Natural killer cell treated with Interleukin-12 subunit alpha and Interleukin-12 subunit beta and Interleukin-15 and Interleukin-18, amount 100 ng/mL, for 72 hours (primary cell): ENCODE measurements around the gene MAMSTR. TPM values are rescaled to one million over a fixed set of nuclear protein-coding genes. Genes with fewer than 3 reads are reported as not detected.

Experiments
- ATAC-seq, 2 donors: fragments of 150-1000 bp; cut with Tn5 transposase in 1 of 2; sonication (Bioruptor Pico), chemical (Tn5 transposase) in 1 of 2; 2 replicates each; pipeline ENCODE4 v1.10.0; 2021
- DNase-seq: peaks from one replicate; pipeline ENCODE4 v3.0.0; 2022; ENCODE audit warnings: low spot score
- H3K27ac Mint-ChIP-seq, 2 donors: 1 replicate in 1 of 2; 2 replicates in 1 of 2; pipeline ENCODE4 v1.8.0; 2022; ENCODE audit warnings: mixed read lengths in 2 of 2, mild to moderate bottlenecking in 1 of 2, moderate library complexity in 1 of 2
- H3K27me3 Mint-ChIP-seq, 2 donors: 1 replicate in 1 of 2; 2 replicates in 1 of 2; pipeline ENCODE4 v1.8.0; 2022; ENCODE audit warnings: mixed read lengths in 2 of 2
- H3K36me3 Mint-ChIP-seq: one replicate; pipeline ENCODE4 v1.8.0; 2022; ENCODE audit warnings: mixed read lengths
- H3K4me1 Mint-ChIP-seq, 2 donors: 1 replicate in 1 of 2; 2 replicates in 1 of 2; pipeline ENCODE4 v1.8.0; 2022; ENCODE audit warnings: low read depth in 2 of 2, mixed read lengths in 2 of 2, mild to moderate bottlenecking in 1 of 2
- H3K4me3 Mint-ChIP-seq: one replicate; pipeline ENCODE4 v1.8.0; 2022; ENCODE audit warnings: mixed read lengths
- H3K9me3 Mint-ChIP-seq: 2 replicates; pipeline ENCODE4 v1.8.0; 2022; ENCODE audit warnings: mixed read lengths
- total RNA-seq, 2 donors: library from RNA; stranded (reverse); gene quantifications; one replicate each; pipeline ENCODE4 v1.2.3, GENCODE V29; 2022

The MAMSTR gene
- total RNA-seq, 2 donors from 2014 or later = 1.0 to 1.2 TPM

DNA sequence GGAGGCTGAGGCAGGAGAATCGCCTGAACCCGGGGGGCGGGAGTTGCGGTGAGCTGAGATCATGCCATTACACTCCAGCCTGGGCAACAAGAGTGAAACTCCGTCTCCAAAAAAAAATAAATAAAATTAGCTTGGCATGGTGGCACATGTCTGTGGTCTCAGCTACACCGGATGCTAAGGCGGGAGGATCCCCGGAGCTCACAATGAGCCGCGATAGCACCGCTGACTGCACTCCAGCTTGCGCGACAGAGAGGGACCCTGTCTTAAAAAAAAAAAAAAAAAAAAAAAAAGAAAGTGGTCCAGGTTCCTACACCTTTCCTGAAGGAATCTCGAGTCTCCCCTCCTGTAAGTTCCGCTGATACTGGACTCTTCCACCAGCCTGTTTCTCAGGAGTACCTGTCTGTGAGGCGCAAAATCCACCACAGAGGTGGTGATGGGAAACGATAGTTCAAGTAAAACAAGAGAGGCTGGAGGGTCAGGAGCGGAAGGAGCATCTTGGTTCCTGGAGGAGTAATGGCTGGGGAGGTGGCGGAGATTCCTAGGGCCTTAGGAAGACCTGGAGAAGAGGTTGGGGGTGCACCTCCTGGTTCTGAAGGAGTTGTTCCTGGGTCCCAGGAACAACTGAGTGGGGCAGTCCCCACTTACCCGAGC lies 32.4 kb upstream of the MAMSTR start:
- Mint-ChIP-seq H3K36me3 (no peaks in the 10 kb centered on the region), H3K4me1 (peaks cover 15 to 17% of the 10 kb centered on the region in 2 donors), H3K9me3 (no peaks in the 10 kb centered on the region), H3K4me3 (peak overlapping the region; percentile 86), H3K27ac (no peak overlapping the region), H3K27me3 (peaks cover 8 to 13% of the 10 kb centered on the region in 2 donors)
- DNase-seq (no peak), ATAC-seq (no peak)

GRCh38 chr19:48750771-48751504 lies 31.4 kb upstream of the MAMSTR start:
- ATAC-seq = no peak
- H3K36me3 Mint-ChIP-seq = peaks cover 3% of the 10 kb centered on the region
- no peak for DNase-seq
- peak overlapping the region; percentile 86 for H3K4me3 Mint-ChIP-seq
- no peak overlapping the region for H3K27ac Mint-ChIP-seq
- H3K27me3 Mint-ChIP-seq = peaks cover 15 to 18% of the 10 kb centered on the region in 2 donors
- H3K4me1 Mint-ChIP-seq = peaks cover 19 to 24% of the 10 kb centered on the region in 2 donors
- no peaks in the 10 kb centered on the region for H3K9me3 Mint-ChIP-seq

GRCh38 chr19:48750351-48750750 lies 30.8 kb upstream of the MAMSTR start:
- peaks cover 19 to 20% of the 10 kb centered on the region in 2 donors for H3K27me3 Mint-ChIP-seq
- DNase-seq (no peak), ATAC-seq (no peak)
- peaks cover 4% of the 10 kb centered on the region for H3K36me3 Mint-ChIP-seq
- H3K4me3 Mint-ChIP-seq = no peak overlapping the region
- H3K4me1 Mint-ChIP-seq = peaks cover 22 to 29% of the 10 kb centered on the region in 2 donors
- H3K27ac Mint-ChIP-seq = no peak overlapping the region
- no peaks in the 10 kb centered on the region for H3K9me3 Mint-ChIP-seq

- peaks cover 19 to 20% of the 10 kb centered on the region in 2 donors for H3K27me3 Mint-ChIP-seq
- H3K4me3 Mint-ChIP-seq = no peak overlapping the region
These were observed 30.2 kb upstream of the MAMSTR start for GRCh38 chr19:48749571-48750198.

GRCh38 chr19:48746738-48747575 lies 27.4 kb upstream of the MAMSTR start, which contains the start of gene IZUMO1:
Gene IZUMO1, minus strand, starts transcription at chr19:48746909. Its CDS starts 1,050 bp downstream, at chr19:48745859.
- H3K4me3 Mint-ChIP-seq = peak within 1 kb of the TSS; percentile 30
- peaks cover 11 to 15% of the 10 kb centered on the region in 2 donors for H3K27me3 Mint-ChIP-seq
- DNase-seq (peak; percentile 69), ATAC-seq (peak; percentile 84 to 88)
- H3K27ac Mint-ChIP-seq = peak within 1 kb of the TSS in 1 of 2 donors; percentile 24
- H3K4me1 Mint-ChIP-seq = peaks cover 19 to 25% of the 10 kb centered on the region in 2 donors
- peaks cover 4% of the 10 kb centered on the region for H3K36me3 Mint-ChIP-seq
- no peaks in the 10 kb centered on the region for H3K9me3 Mint-ChIP-seq

More at GRCh38 chr19:48749571-48750198, 30.2 kb upstream of the MAMSTR start:
- Mint-ChIP-seq H3K36me3 (peaks cover 4% of the 10 kb centered on the region), H3K27ac (no peak overlapping the region), H3K9me3 (no peaks in the 10 kb centered on the region), H3K4me1 (peaks cover 26 to 29% of the 10 kb centered on the region in 2 donors)
- ATAC-seq (no peak), DNase-seq (no peak)

DNA sequence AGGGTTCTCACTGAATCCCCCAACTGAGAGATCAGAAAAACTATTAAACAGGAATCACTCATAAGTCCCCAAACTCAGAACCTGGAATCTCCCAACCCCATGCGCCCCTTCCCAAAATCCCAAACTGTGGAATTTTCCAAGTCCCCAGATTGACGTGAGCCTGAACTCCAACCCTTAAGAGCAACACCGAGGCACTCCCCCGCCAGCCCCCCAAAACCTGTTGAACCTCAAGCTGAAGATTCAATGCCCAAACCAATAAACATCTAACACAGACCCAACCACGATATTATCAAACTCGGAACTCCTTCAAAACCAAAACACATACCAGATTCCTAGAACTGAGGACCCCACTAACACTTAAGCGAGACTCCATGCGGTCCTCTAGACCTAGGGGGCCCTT lies 26.6 kb upstream of the MAMSTR start:
- H3K36me3 Mint-ChIP-seq = peaks cover 4% of the 10 kb centered on the region
- H3K9me3 Mint-ChIP-seq = no peaks in the 10 kb centered on the region
- ATAC-seq = no peak
- H3K27ac Mint-ChIP-seq = peak overlapping the region in 1 of 2 donors; percentile 24
- H3K4me3 Mint-ChIP-seq = no peak overlapping the region
- peaks cover 17 to 20% of the 10 kb centered on the region in 2 donors for H3K4me1 Mint-ChIP-seq
- DNase-seq = no peak
- H3K27me3 Mint-ChIP-seq = peaks cover 11 to 15% of the 10 kb centered on the region in 2 donors

GRCh38 chr19:48745208-48745995 lies 25.9 kb upstream of the MAMSTR start:
- H3K4me3 Mint-ChIP-seq = no peak overlapping the region
- H3K4me1 Mint-ChIP-seq = peaks cover 14 to 17% of the 10 kb centered on the region in 2 donors

DNA sequence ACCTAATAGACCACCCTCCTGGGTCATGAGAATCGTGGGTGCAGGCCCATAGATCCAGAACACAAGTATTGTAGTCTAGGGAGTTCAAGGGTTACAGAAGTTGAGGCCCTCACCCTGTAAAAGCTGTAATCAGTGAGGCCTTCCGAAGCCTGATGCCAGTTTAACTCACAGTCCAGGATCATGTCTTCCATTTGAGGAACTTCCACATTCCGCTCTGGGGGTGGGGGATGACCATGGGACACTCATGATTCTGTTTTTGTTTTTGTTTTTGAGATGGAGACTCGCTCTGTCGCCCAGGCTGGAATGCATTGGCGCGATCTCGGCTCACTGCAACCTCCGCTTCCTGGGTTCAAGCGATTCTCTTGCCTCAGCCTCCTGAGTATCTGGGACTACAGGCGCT lies 22.6 kb upstream of the MAMSTR start:
- no peak overlapping the region for H3K27ac Mint-ChIP-seq
- peaks cover 11 to 17% of the 10 kb centered on the region in 2 donors for H3K27me3 Mint-ChIP-seq
- DNase-seq (no peak), ATAC-seq (no peak)
- peaks cover 4% of the 10 kb centered on the region for H3K36me3 Mint-ChIP-seq
- H3K4me1 Mint-ChIP-seq = peaks cover 17 to 24% of the 10 kb centered on the region in 2 donors
- no peak overlapping the region for H3K4me3 Mint-ChIP-seq
- H3K9me3 Mint-ChIP-seq = no peaks in the 10 kb centered on the region

More at GRCh38 chr19:48745208-48745995, 25.9 kb upstream of the MAMSTR start:
- Mint-ChIP-seq H3K36me3 (peaks cover 4% of the 10 kb centered on the region), H3K27me3 (peaks cover 11 to 12% of the 10 kb centered on the region in 2 donors), H3K27ac (peak overlapping the region in 1 of 2 donors; percentile 24), H3K9me3 (no peaks in the 10 kb centered on the region)
- DNase-seq (no peak), ATAC-seq (peak; percentile 69 to 83)

DNA sequence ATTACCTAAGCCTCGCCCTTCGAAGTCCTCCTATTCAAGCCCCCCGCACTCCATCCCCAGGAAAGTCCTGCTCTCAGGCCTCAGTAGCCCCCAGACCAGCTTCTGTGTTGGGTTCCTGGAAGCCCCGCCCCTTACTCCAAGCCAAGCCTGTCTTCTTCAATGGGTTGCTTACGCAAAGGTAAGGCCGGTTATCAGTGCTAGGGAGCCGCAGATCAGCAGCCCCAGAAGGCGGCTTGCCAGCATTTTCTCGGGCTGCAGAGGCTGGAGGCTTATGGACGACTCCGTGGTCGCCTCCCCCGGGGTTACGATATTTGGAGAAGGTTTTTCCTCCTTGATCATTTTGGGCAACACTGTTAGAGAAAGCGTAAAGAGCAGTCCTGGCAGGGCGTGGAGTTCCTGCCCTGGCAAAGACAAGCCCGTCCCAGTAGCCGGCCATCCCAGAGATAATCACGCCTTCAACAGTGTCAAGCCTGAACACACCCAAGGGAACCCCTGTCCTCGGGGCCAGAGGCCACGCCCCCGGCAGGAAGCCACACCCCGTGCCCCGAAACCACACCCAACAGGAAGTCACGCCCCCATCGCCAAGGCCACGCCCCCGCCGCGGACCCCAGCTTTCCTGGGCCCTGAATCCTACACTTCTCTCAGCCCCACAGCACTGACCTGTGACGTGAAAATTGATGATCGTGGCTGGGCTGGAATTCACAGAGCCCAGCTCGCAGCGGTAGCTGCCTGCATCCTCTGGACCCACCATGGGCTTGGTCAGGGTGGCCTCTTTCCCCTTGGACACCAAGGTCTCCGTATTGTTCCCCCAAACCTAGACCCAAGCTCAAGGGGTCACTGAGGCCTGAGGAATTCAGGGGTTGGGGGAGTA lies 21.8 kb upstream of the MAMSTR start:
- H3K4me3 Mint-ChIP-seq = no peak overlapping the region
- ATAC-seq = no peak

GRCh38 chr19:48740164-48740972 lies 20.8 kb upstream of the MAMSTR start, which contains the start of gene RASIP1:
Gene RASIP1, minus strand, starts transcription at chr19:48740610. Its CDS starts 328 bp downstream, at chr19:48740282.
- no peak for ATAC-seq
- Mint-ChIP-seq H3K4me1 (peaks cover 10 to 12% of the 10 kb centered on the region in 2 donors), H3K36me3 (no peaks in the 10 kb centered on the region), H3K27ac (no peak within 1 kb of the TSS), H3K27me3 (peaks cover 0 to 10% of the 10 kb centered on the region in 2 donors), H3K4me3 (no peak within 1 kb of the TSS), H3K9me3 (no peaks in the 10 kb centered on the region)
- no peak for DNase-seq

More for the DNA sequence above, 21.8 kb upstream of the MAMSTR start:
- H3K27me3 Mint-ChIP-seq = peaks cover 9 to 16% of the 10 kb centered on the region in 2 donors
- no peak for DNase-seq
- H3K27ac Mint-ChIP-seq = no peak overlapping the region
- H3K9me3 Mint-ChIP-seq = no peaks in the 10 kb centered on the region
- peaks cover 17 to 20% of the 10 kb centered on the region in 2 donors for H3K4me1 Mint-ChIP-seq
- peaks cover 4% of the 10 kb centered on the region for H3K36me3 Mint-ChIP-seq
